Esophagus muscularis mucosa (tissue), 3 donors: ENCODE data around the gene ABHD17B.

ENCODE experiments used
- EP300 ChIP-seq: sonication (generic); formaldehyde crosslinking; IDR thresholded peaks from one replicate; pipeline ENCODE4 v1.6.1; 2017; ENCODE audit warnings: antibody characterized with exemption
- TF ChIP-seq, protein P1 (sequence below), 3 experiments: fragments of 200-600 bp in 2 of 3; fragments of 450-650 bp in 1 of 3; sonication (generic) in 2 of 3; IDR thresholded peaks; one replicate each; pipeline ENCODE4 v1.5.1; 2017 to 2019; ENCODE audit warnings: antibody characterized with exemption in 3 of 3, mild to moderate bottlenecking in 2 of 3, moderate library complexity in 1 of 3

DNA sequence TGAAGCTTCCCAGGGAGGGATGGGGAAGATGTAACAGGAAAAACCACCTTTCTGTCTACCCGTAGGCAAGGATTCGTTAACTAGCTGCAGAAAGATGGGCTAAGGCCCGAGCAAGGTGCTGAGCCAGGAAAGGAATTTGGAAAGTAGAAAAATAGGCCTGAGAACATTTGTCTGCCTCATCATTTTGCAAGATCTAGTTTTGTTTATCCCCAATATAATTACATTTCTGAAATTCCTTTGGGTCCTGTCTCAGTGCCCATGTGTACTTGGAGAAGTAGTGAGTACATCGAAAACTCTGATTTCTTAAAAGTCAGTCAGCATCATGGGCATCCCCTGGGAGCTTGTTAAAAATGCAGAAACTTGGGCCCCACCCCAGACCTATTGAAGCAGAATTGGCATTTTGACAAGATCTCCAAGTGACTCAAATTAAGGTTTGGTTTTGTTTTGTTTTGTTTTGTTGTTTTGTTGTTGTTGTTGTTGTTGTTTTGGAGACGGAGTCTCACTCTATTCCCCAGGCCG is 90.5 kb downstream of the ABHD17B start:
- TF ChIP-seq, protein P1, sequence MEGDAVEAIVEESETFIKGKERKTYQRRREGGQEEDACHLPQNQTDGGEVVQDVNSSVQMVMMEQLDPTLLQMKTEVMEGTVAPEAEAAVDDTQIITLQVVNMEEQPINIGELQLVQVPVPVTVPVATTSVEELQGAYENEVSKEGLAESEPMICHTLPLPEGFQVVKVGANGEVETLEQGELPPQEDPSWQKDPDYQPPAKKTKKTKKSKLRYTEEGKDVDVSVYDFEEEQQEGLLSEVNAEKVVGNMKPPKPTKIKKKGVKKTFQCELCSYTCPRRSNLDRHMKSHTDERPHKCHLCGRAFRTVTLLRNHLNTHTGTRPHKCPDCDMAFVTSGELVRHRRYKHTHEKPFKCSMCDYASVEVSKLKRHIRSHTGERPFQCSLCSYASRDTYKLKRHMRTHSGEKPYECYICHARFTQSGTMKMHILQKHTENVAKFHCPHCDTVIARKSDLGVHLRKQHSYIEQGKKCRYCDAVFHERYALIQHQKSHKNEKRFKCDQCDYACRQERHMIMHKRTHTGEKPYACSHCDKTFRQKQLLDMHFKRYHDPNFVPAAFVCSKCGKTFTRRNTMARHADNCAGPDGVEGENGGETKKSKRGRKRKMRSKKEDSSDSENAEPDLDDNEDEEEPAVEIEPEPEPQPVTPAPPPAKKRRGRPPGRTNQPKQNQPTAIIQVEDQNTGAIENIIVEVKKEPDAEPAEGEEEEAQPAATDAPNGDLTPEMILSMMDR (IDR thresholded peaks at IDR 0.05): no peak
- no peak for TF ChIP-seq EP300
